Thymus (tissue), 11 donors: ENCODE measurements around the gene PLCH2. TPM values are rescaled to one million over a fixed set of nuclear protein-coding genes. Genes with fewer than 3 reads are reported as not detected.
"Not testable (repeated sequence)": the region's sequence is repeated elsewhere in the genome, so short reads cannot be mapped to it uniquely, and the experiment has no call there.

Experiments used
- DNase-seq, 9 donors: peaks; one replicate each; pipeline ENCODE4 v3.0.0-alpha.2; 2013; ENCODE audit warnings: low spot score in 9 of 9, low read depth in 6 of 9, missing footprints in 1 of 9
- H3K27ac ChIP-seq, 2 donors: one replicate each; pipeline ENCODE4 v1.5.1; 2013; ENCODE audit warnings: control low read depth in 1 of 2, low read depth in 1 of 2, low read length in 1 of 2, mild to moderate bottlenecking in 1 of 2, moderate library complexity in 1 of 2
- H3K27me3 ChIP-seq, 2 donors: one replicate each; pipeline ENCODE4 v1.5.1; 2013; ENCODE audit warnings: low read length in 1 of 2; ENCODE audit not compliant: control insufficient read depth in 2 of 2, insufficient read depth in 1 of 2
- H3K36me3 ChIP-seq, 2 donors: one replicate each; pipeline ENCODE4 v1.5.1; 2013; ENCODE audit warnings: low read length in 1 of 2, mild to moderate bottlenecking in 1 of 2, moderate library complexity in 1 of 2; ENCODE audit not compliant: control insufficient read depth in 2 of 2, insufficient read depth in 2 of 2
- H3K4me1 ChIP-seq, 2 donors: one replicate each; pipeline ENCODE4 v1.5.1; 2013; ENCODE audit warnings: low read length in 2 of 2; ENCODE audit not compliant: control insufficient read depth in 2 of 2, insufficient read depth in 2 of 2
- H3K4me3 ChIP-seq, 2 donors: one replicate each; pipeline ENCODE4 v1.5.1; 2013; ENCODE audit warnings: low read length in 2 of 2, control low read depth in 1 of 2, mild to moderate bottlenecking in 1 of 2
- H3K9me3 ChIP-seq, 2 donors: one replicate each; pipeline ENCODE4 v1.5.1; 2013; ENCODE audit warnings: low read length in 1 of 2, mild to moderate bottlenecking in 1 of 2; ENCODE audit not compliant: control insufficient read depth in 2 of 2, insufficient read depth in 1 of 2
- WGBS: extraction: QIAGEN DNeasy Blood & Tissue Kit; methylation state at CpG from one replicate; pipeline ENCODE4 v1.1.7; 2013; 5-methylcytosine and 5-hydroxymethylcytosine counted together
- polyA plus RNA-seq: library from polyadenylated mRNA; stranded (reverse); fragments of 200-250 nt; gene quantifications from one replicate; pipeline ENCODE4 v1.2.3, GENCODE V29; 2013
- total RNA-seq: library from RNA; stranded (reverse); fragments of 120-200 nt; gene quantifications from one replicate; pipeline ENCODE4 v1.2.4, GENCODE V29; 2013
- donor health status: healthy.

The PLCH2 gene
- total and polyA plus RNA-seq, 2 donors: 0.90 to 34.4 TPM

GRCh38 chr1:2549367-2550029 is 73.4 kb downstream of the PLCH2 start:
- DNase-seq: peak in 1 of 9 donors; percentile 33
- 78% methylated on average over 25 of the region's 28 CpGs for WGBS
- peak overlapping the region; percentile 93 to 99 for H3K27ac ChIP-seq
- not testable (repeated sequence) for H3K27me3 ChIP-seq, H3K36me3 ChIP-seq, H3K9me3 ChIP-seq
- peaks cover 15 to 46% of the 10 kb centered on the region in 2 donors for H3K4me1 ChIP-seq
- peak overlapping the region in 1 of 2 donors; percentile 16 for H3K4me3 ChIP-seq

- 95% methylated on average over 10 of the region's 12 CpGs for WGBS
- H3K9me3 ChIP-seq, H3K27me3 ChIP-seq, H3K36me3 ChIP-seq, H3K4me3 ChIP-seq, H3K27ac ChIP-seq, DNase-seq: not testable (repeated sequence)
- peaks cover 18 to 46% of the 10 kb centered on the region in 2 donors for H3K4me1 ChIP-seq
Measured at GRCh38 chr1:2550309-2550861, 74.3 kb downstream of the PLCH2 start.

GRCh38 chr1:2551544-2551943 is 75.5 kb downstream of the PLCH2 start:
- WGBS: 93% methylated on average over 9 of the region's 9 CpGs
- H3K9me3 ChIP-seq, H3K27me3 ChIP-seq, H3K36me3 ChIP-seq, H3K4me3 ChIP-seq, H3K27ac ChIP-seq, DNase-seq: not testable (repeated sequence)
- H3K4me1 ChIP-seq: peaks cover 13 to 52% of the 10 kb centered on the region in 2 donors

- no peaks in the 10 kb centered on the region for H3K9me3 ChIP-seq
- H3K27ac ChIP-seq: no peak overlapping the region
- peaks cover 17 to 56% of the 10 kb centered on the region in 2 donors for H3K4me1 ChIP-seq
- H3K27me3 ChIP-seq: no peaks in the 10 kb centered on the region
- no peak for DNase-seq
- H3K36me3 ChIP-seq: no peaks in the 10 kb centered on the region
- H3K4me3 ChIP-seq: no peak overlapping the region
- WGBS: 92% methylated on average over 25 of the region's 26 CpGs
Measured at GRCh38 chr1:2552189-2552588, 76.1 kb downstream of the PLCH2 start.

- not testable (repeated sequence) for H3K27me3 ChIP-seq, H3K36me3 ChIP-seq, H3K9me3 ChIP-seq, H3K27ac ChIP-seq, H3K4me3 ChIP-seq, DNase-seq
- 89% methylated on average over 9 of the region's 9 CpGs for WGBS
- H3K4me1 ChIP-seq: peaks cover 17 to 48% of the 10 kb centered on the region in 2 donors
Measured at GRCh38 chr1:2553076-2553475, 77.0 kb downstream of the PLCH2 start.

GRCh38 chr1:2553871-2554620 is 78.0 kb downstream of the PLCH2 start:
- Histone ChIP-seq H3K4me3 (no peak overlapping the region), H3K27me3 (no peaks in the 10 kb centered on the region), H3K27ac (no peak overlapping the region), H3K36me3 (peaks cover 0 to 15% of the 10 kb centered on the region in 2 donors), H3K4me1 (peaks cover 12 to 39% of the 10 kb centered on the region in 2 donors), H3K9me3 (no peaks in the 10 kb centered on the region)
- DNase-seq: no peak
- 91% methylated on average over 30 of the region's 30 CpGs for whole genome bisulfite sequencing

- H3K4me3 ChIP-seq: peak overlapping the region; percentile 71 to 86
- H3K9me3 ChIP-seq: no peaks in the 10 kb centered on the region
- H3K4me1 ChIP-seq: peaks cover 12 to 34% of the 10 kb centered on the region in 2 donors
- DNase-seq: peak in 6 of 9 donors; percentile 64 to 90 (median 76)
- H3K36me3 ChIP-seq: peaks cover 0 to 22% of the 10 kb centered on the region in 2 donors
- 31% methylated on average over 19 of the region's 19 CpGs for WGBS
- peak overlapping the region; percentile 93 to 97 for H3K27ac ChIP-seq
- no peaks in the 10 kb centered on the region for H3K27me3 ChIP-seq
Measured at GRCh38 chr1:2554621-2555387, 78.7 kb downstream of the PLCH2 start.
